GM18907 (cell line): ENCODE results near the gene NT5C1A.
A peak's percentile ranks its signal among the peaks of the same experiment; 100 is the strongest.

Experiments used
- ATAC-seq: cut with Tn5 transposase; IDR thresholded peaks from one replicate; pipeline ENCODE4 v1.9.1; 2021; ENCODE audit warnings: mild to moderate bottlenecking, moderate library complexity; ENCODE audit not compliant: unreplicated experiment

Gene NT5C1A

DNA sequence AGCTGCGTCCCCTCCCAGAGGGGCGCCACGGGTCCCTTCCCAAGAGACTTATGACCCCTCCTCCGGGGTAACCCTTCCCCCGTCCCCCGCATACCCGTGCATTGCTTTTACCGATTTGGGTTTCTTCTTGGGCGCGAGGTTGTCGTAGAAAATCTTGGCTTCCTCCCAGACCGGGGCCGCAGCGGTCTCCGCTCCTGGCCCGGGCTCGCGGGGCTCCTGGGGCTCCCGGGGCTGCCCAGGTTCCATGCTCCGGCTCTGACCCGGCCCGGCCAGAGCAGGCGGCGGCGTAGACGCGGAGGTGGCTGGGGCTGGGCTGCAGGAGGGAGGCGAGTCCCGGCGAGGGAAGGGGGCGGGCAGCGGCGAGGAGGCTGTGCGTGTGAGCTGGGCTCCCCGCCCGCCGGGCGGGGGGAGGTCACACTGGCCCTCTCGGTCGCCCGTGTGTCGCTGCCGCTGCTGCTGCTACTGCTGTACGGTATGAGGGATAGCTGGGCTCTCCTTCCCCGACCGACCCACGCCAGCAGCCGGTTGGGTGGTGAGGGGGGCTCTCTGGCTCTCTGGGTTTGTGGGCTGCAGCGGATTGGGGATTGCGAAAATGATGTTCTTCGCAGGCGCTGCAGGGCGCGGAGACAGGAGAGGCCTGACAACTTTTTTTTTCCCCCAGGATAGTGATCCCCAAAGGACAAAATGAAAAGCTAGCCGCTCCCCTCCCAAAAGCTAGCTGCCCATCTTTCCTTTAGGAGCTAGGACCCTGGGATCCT is at the start of gene NT5C1A:
TSS of gene NT5C1A (minus strand) at position 315 of the 758 bp plus-strand sequence. CDS start at position 246, 69 bp downstream.
- ATAC-seq, result no peak

DNA sequence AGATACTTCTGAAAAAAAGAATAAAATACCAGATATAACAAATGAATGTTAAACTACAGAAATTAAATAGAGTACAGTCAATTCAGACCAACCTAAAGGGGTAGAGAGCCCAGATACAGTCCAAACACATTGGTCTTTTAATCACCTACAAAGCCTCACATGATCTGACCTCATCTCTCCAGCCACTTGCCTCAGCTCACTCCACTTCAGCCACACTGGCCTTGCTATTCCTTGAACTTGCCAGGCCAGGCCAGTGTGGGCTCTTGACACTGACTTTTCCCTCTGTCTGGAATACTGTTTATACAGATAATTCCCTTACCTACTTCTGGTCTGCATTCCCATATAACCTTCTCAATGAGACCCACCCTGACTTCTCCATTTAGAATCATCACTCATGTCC is 49.8 kb upstream of the NT5C1A start:
- no peak for ATAC-seq

DNA sequence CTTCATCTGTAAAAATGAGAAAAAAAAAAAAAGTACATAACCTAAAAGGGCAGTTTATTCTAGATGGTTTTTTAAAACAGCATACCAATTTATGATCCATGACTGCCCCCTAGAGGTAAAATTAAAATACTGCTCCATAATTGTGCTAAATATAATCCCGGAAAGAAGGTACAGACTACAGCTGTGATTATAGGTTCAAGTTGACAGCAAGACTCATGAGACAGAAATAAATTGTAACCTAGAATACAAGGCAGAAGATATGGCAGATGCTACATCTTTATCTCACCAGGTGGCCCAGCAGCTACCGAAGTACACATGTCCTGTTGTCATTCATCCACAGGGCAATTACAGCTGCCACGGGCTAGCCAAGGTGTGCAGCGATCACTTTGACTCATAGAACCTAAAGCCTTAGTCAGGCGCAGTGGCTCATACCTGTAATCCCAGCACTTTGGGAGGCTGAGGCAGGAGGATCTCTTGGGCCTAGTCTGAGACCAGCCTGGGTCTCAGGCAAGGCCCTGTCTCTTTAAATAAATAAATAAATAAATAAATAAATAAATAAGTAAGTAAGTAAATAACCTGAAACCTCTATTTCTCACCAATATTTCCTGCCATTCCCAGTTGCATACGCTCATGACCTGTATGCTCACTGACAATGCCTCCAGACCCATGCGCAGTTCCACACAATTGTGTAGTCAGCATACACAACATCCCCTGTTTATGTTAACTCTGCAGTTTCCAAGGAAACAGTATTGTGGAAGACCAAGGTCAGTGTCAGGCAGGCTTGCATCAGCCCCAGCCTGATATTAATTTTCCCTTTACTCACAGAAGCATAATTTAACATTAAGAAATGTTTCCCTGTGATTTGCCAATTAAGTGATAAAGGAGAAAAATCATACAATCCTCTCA is 48.4 kb upstream of the NT5C1A start:
- no peak for ATAC-seq

DNA sequence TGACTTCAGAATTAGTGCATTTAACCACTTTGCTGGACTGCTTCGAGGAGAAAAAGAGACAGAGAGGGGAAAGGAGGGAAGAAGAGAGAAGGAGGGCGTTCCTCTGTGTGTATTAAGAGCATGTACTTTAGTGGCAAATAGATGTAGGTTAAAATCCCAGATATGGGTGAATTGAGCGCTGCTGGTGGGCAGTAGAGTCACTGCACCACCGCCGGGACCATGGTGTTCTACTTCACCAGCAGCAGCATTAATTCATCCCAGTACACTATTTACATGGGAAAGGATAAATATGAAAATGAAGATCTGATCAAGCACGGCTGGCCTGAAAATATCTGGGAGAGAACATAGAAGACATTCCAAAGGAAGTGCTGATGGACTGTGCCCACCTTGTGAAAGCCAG is 45.9 kb upstream of the NT5C1A start:
- no peak for ATAC-seq

DNA sequence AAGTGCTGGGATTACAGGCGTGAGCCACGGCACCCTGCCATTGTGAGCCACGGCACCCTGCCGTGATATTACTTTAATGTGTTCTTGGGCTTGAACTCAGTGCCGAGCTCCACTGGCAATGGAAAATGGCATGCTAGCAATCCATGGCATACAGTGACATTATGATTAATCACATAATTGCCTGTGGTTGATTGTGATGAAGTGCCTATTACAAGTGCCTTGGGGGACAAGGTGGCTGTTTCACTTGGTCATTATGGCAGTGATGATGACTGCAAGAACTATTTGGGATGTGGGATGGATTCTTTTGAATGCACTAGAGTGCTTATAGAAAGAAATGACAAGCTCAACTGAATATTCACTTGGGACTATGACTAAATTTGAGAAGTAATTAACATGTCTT is 41.6 kb upstream of the NT5C1A start:
- no peak for ATAC-seq

DNA sequence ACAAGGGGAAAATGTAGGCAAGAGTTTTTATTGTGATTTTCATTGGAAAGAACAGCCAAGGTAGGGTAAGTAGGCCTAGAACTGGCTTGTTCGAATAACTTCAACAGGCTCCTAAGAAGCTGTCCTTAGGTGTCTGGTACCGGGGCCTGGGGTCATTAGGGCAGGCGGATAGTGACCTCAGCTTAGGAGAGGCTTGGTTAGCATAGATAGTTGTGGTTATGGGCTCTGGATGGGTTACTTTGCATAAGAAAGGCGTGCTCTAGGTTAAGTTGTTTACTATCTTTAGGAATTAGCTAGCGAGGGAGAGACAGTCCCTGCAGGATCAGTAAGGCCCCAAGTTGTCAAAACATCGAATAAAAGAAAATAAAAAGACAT is 40.0 kb upstream of the NT5C1A start:
- no peak for ATAC-seq

DNA sequence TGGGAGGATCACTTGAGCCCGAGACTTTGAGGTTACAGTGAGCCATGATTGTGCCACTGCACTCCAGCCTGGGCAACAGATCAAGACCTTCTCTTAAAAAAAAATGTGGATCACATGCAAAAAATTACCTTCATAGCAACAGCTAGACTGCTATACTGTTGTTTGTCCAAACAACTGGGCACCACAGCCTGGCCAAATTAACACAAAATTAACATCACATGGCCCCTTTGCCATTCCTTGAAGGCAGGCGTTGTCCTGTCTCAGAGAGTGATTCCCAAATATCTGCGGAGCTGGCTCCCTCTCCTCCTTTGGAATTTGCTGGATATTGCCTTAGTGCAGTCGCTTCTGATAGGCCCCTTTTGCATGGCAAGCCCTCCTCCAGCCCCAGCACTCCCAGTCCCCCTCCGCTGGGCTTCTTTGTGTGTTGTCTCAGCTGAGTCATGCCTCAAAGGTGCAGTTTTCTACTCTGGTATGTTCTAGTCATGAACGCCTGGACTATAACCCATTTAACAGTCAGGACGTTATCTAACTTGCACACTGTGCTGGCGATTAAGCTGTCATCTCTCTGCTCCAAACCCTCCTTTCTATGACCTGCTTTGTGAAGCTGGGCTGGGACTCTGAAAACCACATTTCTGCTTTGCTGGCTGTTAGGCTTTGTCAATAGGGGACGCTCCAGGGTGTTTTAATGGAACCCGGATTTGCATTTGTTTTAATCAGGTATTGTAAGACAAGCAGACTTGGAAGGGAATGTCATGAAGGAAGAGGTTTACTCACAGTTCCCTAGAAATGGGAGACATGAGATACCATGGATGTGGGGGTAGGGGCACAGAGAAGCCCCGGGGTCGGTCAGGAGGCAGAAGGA is 39.4 kb upstream of the NT5C1A start:
- no peak for ATAC-seq

DNA sequence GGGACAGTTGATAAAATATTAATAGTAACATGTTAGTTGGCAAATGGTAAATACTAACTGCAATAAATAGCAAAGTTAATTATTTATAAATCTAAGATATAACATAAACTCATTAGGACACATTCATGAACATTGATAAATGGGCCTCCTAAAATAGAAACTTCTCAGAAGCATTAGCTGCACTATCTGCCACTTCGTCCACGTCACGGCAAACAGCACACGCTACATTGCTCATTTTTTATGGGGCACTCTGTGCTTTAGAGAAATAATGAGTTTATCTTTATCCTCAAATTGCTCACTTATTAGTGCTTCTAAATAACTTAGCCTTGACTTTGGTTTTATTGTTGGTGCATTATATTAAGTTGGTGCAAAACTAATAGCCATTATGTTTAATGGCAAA is 35.6 kb upstream of the NT5C1A start:
- ATAC-seq, result no peak

DNA sequence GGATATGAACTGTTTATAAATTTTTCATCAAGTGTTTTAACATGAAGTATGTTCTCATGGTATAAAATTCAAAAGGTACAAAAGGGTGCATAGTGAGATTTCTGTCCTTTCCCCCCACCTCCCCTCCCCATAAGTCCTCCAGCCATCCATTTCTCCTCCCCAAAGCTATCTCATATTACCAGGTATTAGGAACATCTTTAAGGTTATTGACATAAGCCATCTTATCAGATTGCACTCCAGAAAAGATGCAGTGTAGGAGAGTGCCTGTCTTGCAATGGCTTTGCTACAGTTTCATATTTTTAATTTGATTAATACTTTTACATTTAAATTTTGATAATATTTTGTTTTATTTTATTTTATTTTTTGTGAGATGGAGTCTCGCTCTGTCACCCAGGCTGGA is 32.9 kb upstream of the NT5C1A start:
- no peak for ATAC-seq

DNA sequence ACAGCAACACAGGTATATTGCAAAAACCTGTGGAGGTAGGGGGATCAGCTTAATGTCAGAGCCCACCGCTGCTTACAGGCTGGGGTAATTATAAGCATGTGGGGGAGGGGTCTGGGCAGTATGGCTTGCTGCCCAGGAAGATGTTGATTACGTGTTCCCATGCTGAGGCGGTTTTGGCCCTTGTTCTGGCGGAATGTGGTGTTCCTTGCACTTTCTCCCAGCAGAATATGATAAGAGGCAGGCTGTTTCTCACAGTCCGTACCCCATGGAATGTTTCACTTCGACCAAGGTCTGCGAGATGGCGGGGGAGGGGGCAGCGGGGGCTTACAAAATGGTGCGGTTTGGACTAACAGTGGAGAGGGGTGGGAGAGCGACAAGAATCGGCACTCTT is 29.1 kb upstream of the NT5C1A start:
- no peak for ATAC-seq

DNA sequence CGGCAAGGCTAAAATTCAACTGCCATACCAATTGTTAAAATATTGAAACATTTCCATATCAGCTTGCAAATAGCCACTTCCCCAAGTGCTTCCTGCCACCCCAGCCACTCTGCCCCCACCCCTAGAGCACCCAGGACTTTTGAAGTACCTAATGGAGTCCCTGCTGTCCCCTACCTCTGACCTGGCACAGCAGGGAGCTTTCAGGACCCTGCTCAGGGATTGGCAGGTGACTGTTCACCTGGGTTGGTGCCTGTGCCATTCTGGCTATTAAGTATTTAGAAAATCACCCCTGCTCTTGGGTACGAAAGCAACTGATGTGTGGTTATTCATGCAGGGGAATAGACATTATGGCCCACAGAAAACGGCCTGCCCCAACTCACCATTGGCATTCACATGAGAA is 28.4 kb upstream of the NT5C1A start:
- ATAC-seq, result no peak

DNA sequence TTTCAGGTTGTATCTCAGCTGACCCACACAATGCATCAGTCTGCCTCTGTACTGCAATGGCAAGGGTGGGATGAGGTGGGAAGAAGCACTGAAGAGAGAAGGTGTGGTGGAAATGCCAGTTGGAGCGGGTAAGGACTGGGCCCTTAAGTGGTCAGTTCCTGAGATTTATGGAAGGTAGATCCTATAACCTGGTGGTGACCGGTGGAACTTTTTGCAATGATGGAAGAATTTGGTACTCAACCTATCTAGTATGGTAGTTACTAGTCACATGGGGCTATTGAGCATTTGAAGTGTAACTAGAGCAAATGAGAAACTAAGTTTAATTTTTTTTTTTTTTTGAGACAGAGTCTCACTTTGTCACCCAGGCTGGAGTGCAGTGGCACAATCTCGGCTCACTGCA is 27.5 kb upstream of the NT5C1A start:
- no peak for ATAC-seq

DNA sequence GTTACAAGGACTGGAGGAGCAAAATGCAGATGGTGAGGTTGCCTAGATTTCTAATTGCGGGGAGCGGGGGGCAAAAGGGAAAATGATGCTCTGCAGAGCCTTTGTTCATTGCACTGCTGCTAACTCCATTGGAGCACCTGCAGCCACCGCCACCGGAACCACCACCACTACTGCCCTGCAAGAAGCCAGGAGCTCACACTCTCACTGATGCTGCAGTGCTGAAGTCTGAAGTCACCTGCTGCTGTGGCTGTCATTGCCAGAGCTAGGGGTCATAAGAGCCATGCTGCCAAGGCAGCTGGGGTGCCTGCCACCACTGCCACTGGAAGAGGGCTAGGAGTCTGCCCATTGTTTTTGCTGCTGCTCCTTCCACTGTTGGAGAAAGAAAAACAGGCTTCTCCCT is 26.7 kb upstream of the NT5C1A start:
- ATAC-seq, result no peak

DNA sequence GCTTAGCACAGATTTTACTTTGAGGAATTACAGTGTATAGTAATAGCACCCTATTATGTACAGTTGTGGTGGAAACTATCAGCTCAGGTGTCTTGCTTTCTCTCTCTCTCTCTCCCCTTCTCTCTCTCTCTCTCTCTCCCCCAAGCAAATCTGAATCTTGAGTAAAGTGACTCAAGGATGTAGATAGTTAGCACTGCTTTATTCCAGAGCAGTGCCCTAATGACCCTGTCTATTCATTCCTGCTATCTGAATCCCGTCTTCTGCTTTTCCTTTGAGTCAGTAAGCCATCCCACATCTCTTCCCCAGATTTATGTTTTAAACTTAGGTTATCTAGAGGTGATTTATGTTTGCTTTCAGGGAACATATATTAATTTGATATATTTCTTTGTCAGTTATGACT is 24.5 kb upstream of the NT5C1A start:
- ATAC-seq, result no peak

DNA sequence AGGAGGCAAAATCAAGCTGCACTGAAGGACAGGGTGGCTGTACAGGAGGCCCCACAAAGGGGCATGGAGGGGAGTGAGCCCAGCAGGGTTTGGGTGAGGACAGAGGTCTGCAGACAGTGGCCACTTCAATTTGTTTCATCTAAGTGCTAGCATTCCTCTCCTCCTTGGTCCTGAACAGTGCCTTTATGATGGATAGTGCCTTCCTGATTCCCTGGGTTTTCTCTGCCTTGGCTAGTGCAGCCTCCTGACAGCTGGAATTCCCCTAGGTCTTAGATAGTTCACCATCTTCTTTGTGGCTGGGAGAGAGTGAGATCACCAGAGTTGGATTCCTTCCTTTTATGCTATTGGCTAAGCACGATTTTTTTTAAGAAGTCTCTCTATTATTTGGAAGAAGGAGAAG is 23.1 kb upstream of the NT5C1A start:
- no peak for ATAC-seq

DNA sequence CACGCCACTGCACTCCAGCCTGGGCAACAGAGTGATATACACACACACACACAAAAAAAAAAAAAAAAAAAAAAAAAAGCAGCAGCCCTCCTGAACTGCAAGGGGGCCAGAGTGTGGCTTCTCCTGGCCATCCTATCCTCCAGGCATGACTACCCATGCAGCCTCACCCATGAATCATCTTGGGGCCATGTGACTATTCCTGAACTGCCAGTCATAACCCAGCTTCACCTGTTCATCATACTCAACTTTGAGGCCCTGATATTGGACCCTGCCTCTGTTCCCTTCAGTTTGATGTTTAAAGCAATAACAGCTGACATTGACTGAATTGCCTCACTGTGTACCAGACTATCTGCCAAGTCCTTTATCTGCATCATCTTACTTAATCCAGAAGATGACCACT is 22.1 kb upstream of the NT5C1A start:
- no peak for ATAC-seq

DNA sequence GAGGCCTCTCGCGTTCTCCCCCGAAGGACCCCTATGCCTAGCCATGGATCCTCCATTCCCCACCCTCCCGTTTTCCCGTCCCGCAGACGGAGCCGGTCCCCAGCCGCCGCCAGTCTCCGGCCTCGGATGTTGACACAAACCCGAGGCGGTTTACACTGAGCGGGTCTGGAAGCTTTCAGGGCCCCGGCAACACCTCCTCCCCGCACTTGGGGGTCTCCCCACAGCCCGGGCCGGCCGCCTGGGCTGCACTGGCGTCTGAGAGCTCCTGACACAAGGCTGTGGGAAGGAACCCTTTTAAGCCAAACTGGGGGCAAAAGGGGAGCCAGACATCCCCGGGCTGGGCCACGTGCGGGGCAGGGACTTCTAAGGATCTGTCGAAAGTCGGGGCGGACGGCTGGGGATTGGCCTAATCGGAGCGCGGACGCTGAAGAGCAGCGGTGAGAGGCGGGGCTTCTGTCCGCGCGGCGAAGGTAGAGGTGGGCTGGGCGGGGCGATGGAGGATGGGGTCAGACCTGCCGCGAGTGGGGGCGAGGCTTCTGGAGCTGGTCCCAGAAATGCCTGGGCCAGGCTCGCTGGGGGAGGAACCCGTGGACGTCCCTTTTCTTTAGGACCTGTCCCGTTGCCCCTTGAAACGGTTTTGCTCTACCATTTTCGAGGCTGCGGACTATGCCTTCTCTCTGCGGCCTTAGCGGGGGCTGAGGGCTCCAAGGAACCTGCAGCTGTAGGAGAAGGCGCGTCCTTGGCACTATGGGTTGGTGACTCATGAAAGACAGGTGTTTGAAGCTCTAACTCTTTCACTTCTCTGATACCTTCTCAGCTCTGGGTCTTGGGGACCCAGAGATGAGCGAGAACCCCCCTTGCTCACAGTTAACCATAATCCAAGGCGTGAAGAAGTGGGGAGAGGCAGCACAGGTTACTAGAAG is 20.5 kb upstream of the NT5C1A start:
- no peak for ATAC-seq

DNA sequence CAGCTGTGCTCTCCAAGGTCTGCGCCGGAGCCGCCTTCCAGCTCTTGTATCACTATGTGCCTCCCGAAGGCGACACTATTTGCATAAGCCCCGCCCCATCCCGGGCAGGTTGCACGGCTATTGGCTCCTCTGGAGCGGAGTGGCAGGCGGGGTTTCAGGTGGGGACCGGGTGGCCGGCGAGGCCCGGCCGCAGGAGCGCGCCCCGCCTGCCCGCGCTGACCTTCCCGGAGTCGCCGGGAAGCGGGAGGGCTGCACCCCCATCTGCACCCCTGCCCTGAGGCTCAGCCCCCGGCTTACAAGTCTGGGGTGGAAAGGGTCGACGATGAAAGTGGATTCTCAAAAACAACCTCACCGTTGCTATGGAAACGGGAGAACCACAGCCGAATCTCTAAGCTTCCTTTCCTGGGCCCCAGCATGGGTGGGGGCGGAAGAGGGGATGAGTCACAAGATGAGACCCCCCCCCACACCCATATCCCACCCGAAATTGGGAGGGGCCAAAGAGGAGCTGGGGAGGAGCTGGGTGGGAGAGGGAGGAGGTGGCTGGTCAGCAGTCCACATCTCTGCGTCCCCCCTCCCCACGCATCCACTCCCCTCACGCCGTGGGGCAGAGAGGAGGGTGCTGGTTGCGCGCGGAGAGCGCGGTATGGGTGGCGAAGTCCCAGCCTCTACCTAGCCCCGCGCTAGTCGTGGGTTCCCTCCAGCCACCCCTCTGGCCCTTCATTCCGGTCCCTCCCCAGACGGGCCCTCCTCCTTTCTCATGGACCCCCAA is 19.7 kb upstream of the NT5C1A start, which contains the start of gene HPCAL4:
TSS of gene HPCAL4 (minus strand) at position 51 of the 769 bp plus-strand sequence. CDS start 6,830 bp downstream, outside the sequence.
- ATAC-seq, result peak; percentile 80

DNA sequence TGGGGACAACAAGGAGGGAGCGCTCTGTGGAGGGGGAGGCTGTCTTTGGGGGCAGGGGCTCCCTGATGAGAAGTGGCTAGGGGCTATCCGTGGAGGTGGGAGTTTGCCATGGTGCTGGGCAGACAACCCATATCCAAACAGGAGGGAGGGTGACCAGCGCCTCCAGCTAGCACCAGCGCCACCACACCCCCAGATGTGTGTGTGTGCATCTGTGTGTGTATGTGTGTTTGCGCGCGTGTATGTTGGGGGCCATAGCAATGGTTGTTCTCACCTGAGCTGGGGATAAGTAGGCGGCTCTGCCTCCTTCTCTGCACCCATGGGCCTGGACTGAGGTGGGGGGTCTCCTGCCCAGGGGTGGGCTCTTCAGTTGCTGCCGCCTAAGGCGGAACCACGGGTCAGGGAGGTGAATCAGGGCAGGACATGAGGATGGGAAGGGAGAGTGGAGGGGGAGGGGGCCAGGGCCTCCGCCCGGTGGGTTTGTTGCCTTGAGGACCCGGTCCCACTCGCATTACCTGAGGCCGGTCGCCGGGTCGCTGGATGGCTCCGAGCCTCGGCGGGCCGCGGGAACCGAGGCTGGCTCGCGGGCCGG is 19.0 kb upstream of the NT5C1A start:
- no peak for ATAC-seq
